22Rv1 (cell line): ENCODE measurements around the gene SIRPG.

Experiments
- ZFX ChIP-seq: fragments of 450-650 bp; IDR thresholded peaks from 2 replicates; pipeline ENCODE4 v1.6.1; 2017; ENCODE audit warnings: antibody characterized with exemption, borderline replicate concordance
- TF ChIP-seq, protein P1 (sequence below): fragments of 450-650 bp; IDR thresholded peaks from 2 replicates; pipeline ENCODE4 v1.5.1; 2017; ENCODE audit warnings: mild to moderate bottlenecking

DNA sequence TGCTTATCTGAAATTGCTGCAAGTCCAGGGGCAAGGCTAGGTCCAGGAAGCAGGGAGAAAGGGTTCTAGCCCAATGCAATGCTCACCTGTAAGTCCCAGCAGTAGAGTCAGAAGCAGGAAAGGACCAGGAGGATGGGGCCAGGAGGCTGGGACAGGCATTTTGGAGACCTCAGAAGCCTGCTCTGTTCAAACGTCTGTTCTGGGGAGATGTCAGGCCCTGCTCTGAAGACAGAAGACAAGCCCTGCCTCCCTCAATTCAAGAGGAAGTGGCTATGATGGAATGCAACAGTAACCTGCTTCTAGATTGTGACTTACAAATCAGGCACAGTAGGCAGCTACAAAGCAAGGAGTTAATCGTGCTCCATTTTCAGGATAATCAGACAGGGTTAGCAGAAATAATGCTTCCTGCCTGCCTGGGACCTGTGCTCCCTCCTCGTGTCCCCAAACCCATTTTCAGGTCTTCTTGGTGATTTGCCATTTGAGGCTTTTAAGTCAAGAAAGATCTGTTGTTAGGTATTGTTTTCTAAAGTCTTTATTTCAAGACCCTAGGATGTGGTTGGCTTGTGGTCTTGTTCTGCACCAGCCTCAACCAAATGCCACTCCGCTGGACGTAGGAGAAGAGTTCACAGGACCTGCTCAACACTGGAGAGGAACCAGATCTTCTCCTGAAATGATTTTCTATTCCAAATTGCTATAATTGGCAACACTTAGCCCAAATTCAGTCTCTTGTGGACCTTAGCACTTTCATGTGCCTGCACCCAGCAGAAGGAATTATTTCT lies at the start of gene SIRPG:
- TF ChIP-seq, protein P1, sequence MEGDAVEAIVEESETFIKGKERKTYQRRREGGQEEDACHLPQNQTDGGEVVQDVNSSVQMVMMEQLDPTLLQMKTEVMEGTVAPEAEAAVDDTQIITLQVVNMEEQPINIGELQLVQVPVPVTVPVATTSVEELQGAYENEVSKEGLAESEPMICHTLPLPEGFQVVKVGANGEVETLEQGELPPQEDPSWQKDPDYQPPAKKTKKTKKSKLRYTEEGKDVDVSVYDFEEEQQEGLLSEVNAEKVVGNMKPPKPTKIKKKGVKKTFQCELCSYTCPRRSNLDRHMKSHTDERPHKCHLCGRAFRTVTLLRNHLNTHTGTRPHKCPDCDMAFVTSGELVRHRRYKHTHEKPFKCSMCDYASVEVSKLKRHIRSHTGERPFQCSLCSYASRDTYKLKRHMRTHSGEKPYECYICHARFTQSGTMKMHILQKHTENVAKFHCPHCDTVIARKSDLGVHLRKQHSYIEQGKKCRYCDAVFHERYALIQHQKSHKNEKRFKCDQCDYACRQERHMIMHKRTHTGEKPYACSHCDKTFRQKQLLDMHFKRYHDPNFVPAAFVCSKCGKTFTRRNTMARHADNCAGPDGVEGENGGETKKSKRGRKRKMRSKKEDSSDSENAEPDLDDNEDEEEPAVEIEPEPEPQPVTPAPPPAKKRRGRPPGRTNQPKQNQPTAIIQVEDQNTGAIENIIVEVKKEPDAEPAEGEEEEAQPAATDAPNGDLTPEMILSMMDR: no peak
- TF ChIP-seq ZFX: no peak
